HG03175 (cell line): ENCODE data around the gene RPTOR.
A peak's percentile ranks its signal among the peaks of the same experiment; 100 is the strongest.

ENCODE experiments used
- ATAC-seq: cut with Tn5 transposase; IDR thresholded peaks from one replicate; pipeline ENCODE4 v1.9.1; 2021; ENCODE audit warnings: mild to moderate bottlenecking, moderate library complexity; ENCODE audit not compliant: unreplicated experiment

RPTOR gene

DNA sequence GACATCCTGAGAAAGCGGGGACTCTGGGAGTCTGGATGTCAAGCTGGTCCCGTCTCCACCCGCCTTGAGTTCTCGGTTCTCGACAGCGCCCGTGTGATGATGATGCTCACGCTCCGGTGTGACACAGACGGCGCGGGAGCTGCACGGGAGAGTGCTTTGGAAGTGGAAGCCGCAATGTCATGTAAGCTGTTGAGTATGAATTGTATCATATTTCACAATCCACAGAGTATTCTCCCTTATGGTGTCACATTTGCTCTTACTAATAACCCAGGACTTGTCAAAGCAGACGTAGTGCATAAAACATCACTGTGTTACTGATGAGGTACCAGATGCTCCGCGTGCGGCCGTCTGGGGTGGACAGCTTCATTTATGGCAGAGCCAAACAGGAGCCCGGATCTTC, 229.5 kb downstream of the RPTOR start:
- no peak for ATAC-seq

DNA sequence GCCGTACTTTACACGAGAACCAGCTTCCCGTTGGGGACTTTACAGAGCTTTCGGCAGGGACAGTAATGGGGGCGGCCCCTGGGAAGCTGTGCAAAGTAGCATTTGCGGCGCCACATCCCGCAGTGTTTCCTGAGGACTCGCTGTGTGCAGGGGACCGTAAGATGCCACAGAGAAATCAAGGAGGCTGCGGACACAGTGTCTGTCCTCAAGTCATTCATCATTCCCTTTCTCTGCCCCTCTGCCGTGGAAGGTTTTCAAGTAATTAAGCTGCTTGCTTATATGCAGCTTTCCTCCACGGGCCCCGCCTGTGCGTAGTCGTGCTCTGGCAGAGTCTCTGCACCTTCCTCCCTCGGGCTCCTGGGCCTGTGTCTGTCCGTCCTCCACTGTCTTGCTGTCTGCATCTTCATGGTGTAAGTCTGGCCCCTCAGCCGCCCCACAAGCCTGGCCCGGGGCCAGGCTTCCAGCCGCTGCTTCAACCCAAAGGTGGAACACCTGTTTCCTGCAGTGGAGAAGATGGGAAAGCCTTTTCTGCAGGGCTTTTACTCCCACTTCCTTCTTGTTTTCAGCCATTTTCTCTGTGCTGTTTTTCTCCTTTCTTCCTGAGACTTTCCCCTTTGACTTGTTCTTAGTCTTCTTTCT, 230.1 kb downstream of the RPTOR start:
- no peak for ATAC-seq

DNA sequence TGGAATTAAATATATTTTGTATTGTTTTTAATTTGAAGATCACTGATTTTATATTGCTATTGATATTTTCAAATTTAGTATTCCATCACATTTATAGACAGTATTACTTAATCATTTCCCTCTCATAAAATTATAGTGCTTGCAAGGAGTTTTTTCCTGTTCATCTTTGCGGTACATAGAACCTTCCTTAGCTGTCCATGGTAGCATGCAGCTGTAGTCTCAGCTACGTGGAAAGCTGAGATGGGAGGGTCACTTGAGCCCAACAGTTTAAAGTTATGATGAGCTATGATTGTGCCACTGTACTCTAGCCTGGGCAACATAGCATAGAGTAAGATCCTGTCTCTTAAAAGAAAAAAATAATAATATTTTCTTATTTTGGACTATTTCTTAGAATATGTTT, 231.2 kb downstream of the RPTOR start:
- ATAC-seq = no peak

DNA sequence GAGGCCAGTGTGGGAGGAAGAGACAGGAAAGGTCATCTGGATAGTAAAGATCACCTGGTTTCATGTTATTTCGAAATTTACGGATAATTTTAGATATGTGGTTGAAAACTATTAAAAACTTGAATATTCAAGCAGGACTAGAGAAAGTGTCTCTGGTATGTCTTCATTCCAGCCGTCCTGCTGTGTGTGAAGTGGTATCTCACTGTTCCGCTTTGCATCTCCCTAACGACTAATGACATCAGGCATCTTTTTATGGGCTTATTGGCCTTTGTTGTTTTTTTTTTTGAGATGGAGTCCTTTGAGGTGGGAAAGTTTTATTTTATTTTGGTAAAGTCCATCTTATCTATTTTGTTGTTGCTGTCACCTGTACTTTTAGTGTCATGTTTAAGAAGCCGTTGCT, 232.6 kb downstream of the RPTOR start:
- ATAC-seq = no peak

DNA sequence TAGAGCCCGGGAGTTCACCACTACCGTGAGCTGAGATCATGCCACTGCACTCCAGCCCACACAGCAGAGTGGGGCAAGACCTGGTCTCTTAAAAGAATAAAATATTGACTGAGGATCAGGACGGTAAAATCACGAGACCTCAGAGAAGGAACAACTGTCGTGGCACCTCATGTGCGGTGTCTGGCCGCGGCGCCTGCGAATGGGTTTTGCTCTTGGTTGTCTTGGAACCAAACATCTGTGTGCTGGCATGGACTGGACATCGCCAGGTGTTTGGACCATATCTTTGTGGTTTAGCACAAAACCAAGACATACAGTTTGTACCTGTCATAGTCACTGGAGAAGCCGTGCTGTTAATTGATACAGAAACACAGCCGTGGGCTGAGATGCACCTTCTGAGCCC, 234.1 kb downstream of the RPTOR start:
- no peak for ATAC-seq

DNA sequence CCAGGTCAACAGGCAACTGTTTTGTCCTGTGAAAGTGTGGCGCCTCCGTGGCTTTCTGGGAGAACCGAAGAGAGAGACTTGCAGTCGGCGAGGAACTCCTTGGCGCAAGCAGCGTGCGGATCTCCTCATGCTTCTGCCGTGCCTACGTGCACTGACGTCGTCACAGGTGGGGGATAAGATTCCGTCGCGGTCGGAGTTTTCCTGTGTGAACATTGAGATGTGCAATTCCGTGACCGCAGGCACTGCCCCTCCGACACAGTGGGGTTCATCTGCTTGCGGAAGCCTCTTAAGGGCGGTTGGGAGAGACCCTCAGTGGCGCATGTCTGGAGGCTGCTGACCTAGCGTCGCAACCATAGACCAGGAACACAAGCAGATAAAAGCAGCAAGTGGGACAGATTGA, 234.7 kb downstream of the RPTOR start:
- no peak for ATAC-seq

DNA sequence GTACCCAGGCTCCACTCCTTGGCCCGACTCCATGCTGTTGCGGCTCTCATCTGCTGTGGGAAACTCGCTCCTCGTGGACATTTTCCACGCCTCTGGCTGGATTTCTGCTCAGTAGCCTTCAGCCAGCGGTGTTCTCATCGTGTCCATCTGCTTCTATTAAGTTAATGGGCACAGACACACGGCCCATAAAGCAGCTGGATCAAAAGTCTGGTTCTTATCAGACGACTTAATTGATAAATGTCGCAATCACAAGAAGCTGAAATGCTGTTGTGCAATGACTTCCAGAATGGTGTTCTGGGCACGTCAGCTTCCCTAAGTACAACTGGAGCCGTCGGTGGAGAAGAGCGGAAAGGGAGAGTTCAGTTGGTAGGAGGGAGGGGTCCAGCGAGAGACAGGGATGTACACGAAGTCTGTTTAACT, 235.3 kb downstream of the RPTOR start:
- no peak for ATAC-seq

DNA sequence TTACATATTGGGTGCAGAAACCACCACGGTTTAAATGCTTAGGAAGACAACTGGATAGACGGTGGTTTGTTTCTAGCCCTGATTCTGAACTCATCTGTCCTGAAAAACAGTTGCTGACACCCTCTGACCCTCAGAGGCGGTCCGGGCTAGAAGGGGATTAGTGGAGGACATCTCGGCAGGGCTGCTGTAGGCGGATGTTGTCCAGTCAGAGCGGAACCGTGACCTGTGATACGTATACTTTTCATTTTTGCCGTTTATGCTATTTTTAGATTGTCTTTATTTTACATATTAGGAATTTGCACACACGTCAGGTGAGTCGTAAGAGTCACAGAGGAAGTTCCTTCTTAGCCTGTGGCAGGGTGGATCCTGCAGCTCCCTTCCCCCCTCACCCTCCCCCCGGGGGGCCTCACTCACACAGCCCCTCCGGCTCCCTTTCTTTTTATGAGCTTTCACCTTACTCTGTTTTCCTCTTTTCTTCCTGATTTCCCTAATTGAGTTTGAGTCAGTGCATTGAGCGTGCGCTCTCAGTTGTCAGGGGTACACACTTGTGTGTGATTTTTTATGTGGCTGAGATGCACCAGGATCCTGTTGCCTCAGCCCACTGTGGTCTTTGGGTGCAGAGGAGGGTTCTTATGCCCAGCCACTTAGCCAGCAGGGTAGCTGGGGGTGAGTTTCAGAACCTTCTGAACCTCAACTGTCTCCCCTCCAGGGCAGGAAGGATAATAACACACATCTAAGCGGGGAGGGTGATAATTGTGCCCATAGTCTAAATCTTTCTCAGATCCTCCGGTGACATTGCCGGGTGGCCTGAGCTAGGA, 236.0 kb downstream of the RPTOR start:
- ATAC-seq = no peak

DNA sequence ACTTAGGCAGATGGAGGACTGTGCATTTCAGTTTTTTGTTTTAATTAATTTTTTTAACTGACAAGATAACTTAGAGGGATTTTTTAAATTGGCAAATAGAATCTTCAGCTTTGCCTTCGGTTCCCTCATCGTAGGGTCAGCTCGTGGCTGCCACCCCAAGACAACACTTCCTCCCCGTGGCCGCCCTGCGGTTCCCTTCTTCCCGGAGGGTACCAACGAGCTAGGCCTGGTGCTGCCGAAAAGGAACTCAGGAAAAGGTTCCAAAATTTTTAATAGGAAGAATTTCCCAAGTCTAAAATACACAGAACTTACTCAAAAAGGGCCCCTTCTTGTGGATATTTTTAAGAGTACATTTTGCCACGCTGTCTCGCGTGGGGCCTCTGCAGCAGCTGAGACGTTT, 236.6 kb downstream of the RPTOR start:
- ATAC-seq = no peak

DNA sequence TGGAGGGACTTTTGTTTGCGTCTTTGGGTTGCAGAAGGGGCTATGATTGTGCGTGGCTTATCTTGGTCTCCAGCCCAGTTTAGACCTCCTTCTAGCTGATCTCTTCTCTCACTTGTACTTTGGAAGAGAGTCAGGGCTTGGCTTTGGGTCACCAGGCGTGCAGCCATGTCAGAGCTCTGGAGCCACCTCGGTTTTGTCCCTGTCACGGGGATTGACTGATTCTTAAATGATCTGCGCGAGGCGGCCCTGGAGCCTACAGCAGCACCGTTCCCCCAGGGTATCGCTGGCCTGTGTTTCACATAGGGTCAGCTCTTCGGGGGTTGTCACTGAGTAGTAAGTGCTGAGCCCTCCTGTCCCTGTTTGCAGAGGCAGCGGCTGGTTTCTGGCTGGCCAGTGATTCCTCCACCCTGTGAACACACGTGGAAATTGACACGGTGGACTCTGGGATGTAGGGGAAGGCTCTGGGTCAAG, 237.2 kb downstream of the RPTOR start:
- no peak for ATAC-seq

DNA sequence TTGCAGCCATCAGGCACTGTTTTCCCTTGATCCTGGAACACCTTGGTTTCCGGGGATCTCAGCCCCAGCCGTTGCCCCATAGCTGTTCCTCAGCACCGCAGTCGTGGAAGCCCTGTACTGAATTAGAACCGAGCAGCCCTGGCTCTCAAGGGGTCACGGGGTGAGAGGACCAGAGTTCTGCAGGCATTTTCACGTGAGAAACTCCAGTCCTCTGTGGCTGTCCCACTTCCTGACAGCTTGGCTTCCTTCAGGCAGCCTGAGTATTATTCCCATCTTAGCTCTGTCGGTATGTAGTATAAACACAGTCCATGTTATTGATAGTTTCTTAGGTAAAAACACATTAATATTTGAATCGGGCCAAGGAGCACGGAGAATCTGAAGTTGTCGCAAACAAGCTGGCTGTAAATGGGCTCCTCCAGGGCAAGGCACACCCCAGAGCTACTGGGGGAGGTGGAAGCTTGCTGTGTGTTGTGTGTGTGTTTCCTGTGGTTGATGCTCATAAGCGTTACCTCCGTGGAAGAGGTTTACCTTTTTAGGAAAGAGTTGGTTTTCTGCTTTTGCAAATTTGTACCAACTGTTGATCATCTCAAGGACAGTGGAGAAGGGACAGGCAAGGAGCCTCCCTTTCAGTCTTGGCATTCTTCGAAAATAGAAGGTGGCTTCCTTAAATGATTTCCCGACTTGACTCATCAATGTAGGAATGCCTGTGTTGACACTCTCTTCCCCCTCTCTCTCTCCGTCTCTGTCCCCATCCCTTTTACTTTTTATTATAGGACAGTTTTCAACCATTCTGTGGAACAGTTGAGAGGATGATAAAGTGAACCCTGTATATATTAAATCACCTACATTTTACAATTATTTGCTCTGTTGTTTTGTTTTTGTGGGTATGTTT, 238.1 kb downstream of the RPTOR start:
- ATAC-seq = no peak

DNA sequence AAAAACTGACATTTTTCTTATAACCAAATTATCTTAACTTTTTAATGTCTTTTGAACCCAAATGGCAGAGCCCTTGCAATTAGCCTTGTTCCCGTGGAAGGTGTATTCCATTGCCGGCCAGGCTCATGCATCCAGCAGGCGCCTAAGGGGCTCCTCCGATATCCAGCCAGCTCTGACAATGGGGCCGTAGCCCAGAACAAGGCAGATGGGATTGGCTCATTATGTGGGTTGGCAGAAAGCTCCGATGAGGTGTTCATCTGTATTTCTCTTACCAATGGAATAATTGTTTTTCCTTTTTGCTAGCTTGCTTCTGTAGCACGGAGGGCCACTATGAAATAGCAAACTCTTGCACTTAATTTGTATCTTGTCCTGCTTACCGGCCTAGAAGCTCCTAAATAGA, 238.8 kb downstream of the RPTOR start:
- ATAC-seq = no peak

DNA sequence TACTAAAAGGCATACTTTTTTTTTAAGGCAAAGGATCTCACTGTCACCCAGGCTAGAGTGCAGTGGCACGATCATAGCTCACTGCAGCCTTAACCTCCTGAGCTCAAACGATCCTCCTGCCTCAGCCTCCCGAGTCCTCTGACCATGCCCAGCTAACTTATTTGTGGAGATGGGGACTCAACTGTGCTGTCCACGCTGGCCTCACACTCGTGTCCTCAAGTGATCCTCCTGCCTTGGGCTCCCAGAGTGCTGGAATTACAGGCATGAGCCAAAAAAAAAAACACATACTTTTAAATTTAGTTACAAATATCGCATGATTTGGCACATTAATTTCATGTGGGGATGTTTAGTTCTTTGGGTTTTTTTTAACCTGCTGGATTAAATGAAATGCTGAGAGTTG, 239.3 kb downstream of the RPTOR start:
- ATAC-seq = no peak

DNA sequence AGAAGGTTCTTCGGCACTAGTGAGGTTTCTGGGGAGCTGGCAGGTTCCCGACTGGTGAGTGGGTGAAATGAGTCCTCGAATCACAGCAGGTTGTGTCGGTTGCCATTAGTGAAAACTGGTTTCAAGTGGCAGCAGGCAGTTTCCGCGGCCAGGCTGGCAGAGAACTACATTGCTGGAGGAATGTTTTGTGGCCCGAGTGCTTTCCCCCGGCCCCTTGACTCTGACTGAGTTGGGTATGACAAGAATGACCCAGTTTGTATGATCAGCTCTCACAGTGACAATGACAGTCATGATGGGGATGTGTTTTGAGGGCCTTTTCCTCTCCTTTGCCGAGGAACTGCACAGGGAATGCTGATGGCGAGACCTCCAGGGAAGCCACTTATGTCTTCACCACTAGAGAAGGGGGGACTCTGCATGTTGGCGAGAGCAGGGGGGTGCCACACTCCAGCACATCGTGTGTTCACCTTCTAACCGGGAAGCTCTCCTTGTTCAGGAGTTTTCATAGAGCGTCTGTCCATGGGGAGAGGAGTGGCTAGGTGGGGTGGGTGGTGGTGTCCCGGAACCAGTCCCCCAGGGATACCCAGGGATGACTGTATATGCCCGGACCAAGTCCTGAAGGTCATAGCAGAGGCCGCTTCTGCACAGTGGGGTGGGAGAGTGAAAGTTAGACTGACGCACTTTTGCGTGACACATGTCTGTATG, 241.0 kb downstream of the RPTOR start:
- ATAC-seq = no peak

DNA sequence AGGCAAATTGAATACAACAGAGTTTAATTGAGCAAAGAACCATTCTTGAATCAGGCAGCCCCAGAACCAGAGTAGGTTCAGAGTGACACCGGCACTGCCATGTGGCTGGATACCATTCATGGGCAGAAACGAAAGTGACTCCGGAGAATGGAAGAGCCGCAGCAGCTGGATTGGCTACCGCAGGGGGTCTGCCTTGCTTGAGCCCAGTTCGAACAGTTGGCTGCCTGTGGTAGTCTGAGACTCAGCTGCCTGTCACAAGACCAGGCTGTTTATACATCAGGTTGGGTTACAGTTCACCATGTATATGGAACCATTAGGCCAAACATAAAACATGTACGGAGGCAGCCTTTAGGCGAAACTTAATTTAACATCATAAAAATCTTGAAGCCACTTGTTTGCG, 241.8 kb downstream of the RPTOR start:
- ATAC-seq = no peak

DNA sequence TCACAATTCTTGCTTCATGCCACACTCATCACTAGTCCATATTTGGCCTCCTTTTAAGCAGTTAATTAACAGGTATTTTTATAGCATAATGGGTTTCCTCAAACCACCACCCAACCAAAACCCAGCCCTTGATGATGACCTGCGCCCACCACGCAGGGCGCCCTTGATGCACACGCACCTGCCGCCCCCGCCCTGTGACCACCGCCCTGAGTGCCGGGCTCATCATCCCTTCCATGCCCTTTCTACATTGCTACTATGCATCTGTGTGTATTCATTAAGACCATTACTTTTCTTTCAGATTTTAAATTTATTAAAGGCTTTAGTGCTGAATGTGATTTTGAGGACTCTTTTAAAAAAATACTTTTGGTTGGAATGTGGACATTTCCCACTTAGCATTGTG, 242.2 kb downstream of the RPTOR start:
- no peak for ATAC-seq

DNA sequence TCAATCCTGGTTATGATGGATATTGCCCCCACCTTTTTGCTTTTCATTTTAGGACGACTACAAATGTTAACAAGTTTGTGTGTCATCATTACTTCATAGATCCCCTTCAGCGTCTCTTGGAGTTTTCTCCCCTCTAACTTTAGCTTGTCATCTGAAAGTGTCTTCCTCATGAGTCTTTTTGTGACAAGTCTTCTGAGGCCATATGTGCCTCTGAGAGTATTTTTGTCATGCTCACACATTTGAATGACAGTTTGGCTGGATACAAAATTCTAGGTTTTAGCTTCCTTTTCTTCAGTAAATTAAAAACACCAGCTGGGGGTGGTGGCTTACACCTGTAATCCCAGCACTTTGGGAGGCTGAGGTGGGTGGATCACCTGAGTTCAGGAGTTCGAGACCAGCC, 243.2 kb downstream of the RPTOR start:
- ATAC-seq = no peak

DNA sequence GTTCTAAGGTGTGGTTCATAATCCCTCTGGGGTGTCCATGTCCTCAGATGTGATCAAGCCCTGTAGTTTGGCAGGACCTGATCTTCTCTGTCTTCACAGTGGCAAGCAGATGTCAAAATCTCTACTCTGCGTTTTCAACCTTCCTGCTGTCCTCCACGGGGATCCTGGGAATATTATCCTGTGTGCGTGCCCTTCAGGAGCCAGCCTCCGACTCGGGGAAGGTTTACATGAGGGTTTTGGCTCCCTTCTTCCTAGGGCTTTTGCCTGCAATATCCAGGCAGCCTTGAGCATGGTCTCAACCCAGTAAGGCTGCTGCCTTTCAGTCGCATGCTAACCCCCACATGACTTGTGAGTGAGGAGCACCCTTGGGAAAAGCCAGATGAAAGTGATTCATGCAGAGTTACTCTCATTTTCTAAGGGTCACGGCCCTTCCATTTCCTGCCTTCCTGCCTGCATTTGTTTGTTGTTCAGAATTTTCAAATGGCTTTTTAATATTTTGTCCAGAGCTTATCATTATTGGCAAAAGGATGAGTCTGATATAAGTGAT, 244.8 kb downstream of the RPTOR start:
- peak; percentile 41 for ATAC-seq

DNA sequence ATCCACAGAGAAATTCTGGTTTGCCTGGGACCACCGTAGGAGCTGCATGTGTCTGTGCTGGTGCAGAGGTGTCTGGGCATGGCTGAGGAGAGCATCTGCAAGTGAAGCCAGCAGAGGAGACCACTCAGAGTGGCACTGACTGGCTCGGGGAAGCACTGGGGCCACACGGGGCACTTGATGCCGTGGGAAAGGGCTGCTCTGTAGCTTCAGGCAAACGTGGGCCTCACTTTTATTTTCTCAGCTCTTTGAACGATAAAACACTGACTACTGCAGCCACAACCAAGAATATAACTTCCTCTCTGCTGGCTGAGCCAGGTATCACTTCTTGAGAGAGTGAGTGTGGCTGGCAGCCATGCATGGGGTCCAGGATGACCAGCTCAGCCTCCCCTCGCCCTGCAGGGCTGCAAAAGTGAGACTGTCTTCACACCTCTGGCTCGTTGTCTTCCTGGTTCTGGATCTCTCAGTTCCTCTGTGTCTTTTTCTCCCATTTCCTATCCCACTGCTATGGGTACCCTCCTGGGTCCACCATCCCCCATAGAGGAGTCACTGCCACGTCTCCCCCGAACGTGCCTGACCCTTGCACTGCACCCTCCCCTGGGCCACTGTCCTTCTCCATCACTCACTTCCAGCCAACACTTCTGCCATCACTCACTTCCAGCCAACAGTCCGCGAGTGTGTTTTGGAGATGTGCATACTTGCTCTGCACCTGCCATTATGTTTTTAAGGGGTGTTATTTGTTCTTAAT, 245.6 kb downstream of the RPTOR start:
- ATAC-seq = peak; percentile 76
